Activated naive CD8-positive, alpha-beta T cell treated with anti-CD3 and anti-CD28 coated beads for 36 hours (primary cell): ENCODE measurements around the gene EPAS1. TPM values are rescaled to one million over a fixed set of nuclear protein-coding genes. Genes with fewer than 3 reads are reported as not detected.

Experiments
- DNase-seq: peaks from one replicate; pipeline ENCODE4 v3.0.0; 2021
- H3K27ac Mint-ChIP-seq: one replicate; pipeline ENCODE4 v1.8.0; 2022; ENCODE audit warnings: mild to moderate bottlenecking, moderate library complexity, mixed read lengths
- H3K27me3 Mint-ChIP-seq: one replicate; pipeline ENCODE4 v1.8.0; 2022; ENCODE audit warnings: mild to moderate bottlenecking, mixed read lengths
- H3K36me3 Mint-ChIP-seq: one replicate; pipeline ENCODE4 v1.8.0; 2021; ENCODE audit warnings: mild to moderate bottlenecking, mixed read lengths
- H3K4me1 Mint-ChIP-seq: one replicate; pipeline ENCODE4 v1.8.0; 2021; ENCODE audit warnings: mixed read lengths
- H3K4me3 Mint-ChIP-seq: one replicate; pipeline ENCODE4 v1.8.0; 2022; ENCODE audit warnings: mild to moderate bottlenecking, moderate library complexity, mixed read lengths
- H3K9me3 Mint-ChIP-seq: one replicate; pipeline ENCODE4 v1.8.0; 2022; ENCODE audit warnings: mixed read lengths
- total RNA-seq, 2 experiments: library from RNA; stranded (reverse); gene quantifications; one replicate each; pipeline ENCODE4 v1.2.3, GENCODE V29; 2021

Gene EPAS1
- total RNA-seq, 2 experiments from 2014 or later, result 0.78 to 1.5 TPM

DNA sequence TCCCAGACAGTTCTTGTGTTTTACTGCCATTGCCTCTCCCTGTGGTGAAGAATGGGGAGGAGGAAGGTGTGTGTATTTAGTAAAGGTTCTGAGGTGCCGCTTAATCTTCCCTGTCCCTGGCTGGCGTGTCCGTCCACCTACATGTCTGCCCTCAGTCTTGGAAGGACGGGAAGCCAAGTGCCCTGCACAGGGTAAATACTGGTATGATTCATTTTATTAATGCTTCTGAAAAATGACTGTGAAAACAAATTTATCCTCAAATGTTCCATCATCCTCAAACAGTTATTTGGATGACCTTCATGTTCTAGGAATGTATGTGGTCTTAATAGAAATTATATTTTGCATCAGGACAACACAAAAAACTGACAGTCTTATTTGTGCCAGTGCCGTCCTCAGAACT, 6.6 kb downstream of the EPAS1 start:
- Mint-ChIP-seq H3K4me3 (no peak overlapping the region), H3K27me3 (peaks cover 92% of the 10 kb centered on the region), H3K9me3 (no peaks in the 10 kb centered on the region), H3K4me1 (peaks cover 31% of the 10 kb centered on the region), H3K27ac (no peak overlapping the region), H3K36me3 (no peaks in the 10 kb centered on the region)
- DNase-seq, result no peak

DNA sequence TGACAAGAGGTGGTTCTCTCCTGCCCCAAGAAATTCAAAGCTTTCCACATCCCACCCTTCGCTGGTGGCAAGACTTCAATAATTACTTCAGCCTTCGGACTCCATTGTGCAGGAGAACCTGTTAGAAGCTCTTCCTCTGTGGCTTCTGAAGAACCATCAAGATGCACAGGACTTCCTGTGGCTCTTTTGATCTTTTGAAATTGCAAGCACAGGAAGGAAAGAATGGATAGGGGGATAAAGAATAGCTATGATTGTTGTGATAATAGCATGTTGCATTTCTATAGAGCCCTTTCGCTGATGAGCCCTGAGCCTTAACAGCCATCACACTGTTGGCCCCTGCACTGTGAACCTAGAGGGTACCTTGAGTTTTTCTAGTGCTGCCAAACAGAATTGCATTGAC, 7.4 kb downstream of the EPAS1 start:
- H3K36me3 Mint-ChIP-seq, result no peaks in the 10 kb centered on the region
- peaks cover 90% of the 10 kb centered on the region for H3K27me3 Mint-ChIP-seq
- H3K4me3 Mint-ChIP-seq, result no peak overlapping the region
- DNase-seq, result no peak
- H3K27ac Mint-ChIP-seq, result no peak overlapping the region
- H3K9me3 Mint-ChIP-seq, result no peaks in the 10 kb centered on the region
- H3K4me1 Mint-ChIP-seq, result peaks cover 23% of the 10 kb centered on the region

GRCh38 chr2:46305187-46305586, 8.0 kb downstream of the EPAS1 start:
- peaks cover 86% of the 10 kb centered on the region for H3K27me3 Mint-ChIP-seq
- no peaks in the 10 kb centered on the region for H3K9me3 Mint-ChIP-seq
- DNase-seq, result no peak
- no peaks in the 10 kb centered on the region for H3K36me3 Mint-ChIP-seq
- no peak overlapping the region for H3K4me3 Mint-ChIP-seq
- H3K27ac Mint-ChIP-seq, result no peak overlapping the region
- peaks cover 20% of the 10 kb centered on the region for H3K4me1 Mint-ChIP-seq

DNA sequence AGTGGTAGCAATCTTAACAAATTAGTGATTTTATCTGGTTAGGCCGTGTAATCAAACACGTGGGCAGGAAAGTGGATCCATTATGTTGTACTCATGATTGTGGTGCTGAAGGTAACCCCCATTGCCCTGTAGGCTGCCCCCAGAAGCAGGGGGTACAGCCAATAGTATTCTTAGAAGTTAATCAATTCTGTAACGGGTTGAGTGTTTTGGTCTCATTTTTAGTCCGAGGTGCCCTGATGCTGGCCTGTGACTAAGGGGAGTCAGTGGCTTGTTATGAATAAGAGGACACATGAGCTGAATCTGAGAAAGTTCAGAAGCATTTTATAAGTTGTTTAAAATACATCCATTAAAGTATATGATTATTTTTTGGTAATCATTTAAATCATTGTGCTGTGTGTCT, 8.6 kb downstream of the EPAS1 start:
- DNase-seq, result no peak
- Mint-ChIP-seq H3K4me3 (no peak overlapping the region), H3K9me3 (no peaks in the 10 kb centered on the region), H3K27ac (no peak overlapping the region), H3K27me3 (peaks cover 85% of the 10 kb centered on the region), H3K36me3 (no peaks in the 10 kb centered on the region), H3K4me1 (peaks cover 20% of the 10 kb centered on the region)

- H3K27ac Mint-ChIP-seq, result no peak overlapping the region
- H3K27me3 Mint-ChIP-seq, result peaks cover 83% of the 10 kb centered on the region
- H3K4me3 Mint-ChIP-seq, result no peak overlapping the region
- H3K9me3 Mint-ChIP-seq, result no peaks in the 10 kb centered on the region
- DNase-seq, result no peak
- H3K4me1 Mint-ChIP-seq, result peaks cover 20% of the 10 kb centered on the region
- no peaks in the 10 kb centered on the region for H3K36me3 Mint-ChIP-seq
These were observed 9.1 kb downstream of the EPAS1 start for GRCh38 chr2:46306330-46306751.

GRCh38 chr2:46306988-46307655, 9.9 kb downstream of the EPAS1 start:
- no peaks in the 10 kb centered on the region for H3K36me3 Mint-ChIP-seq
- no peak overlapping the region for H3K27ac Mint-ChIP-seq
- H3K27me3 Mint-ChIP-seq, result peaks cover 79% of the 10 kb centered on the region
- no peak for DNase-seq
- peaks cover 20% of the 10 kb centered on the region for H3K4me1 Mint-ChIP-seq
- H3K9me3 Mint-ChIP-seq, result no peaks in the 10 kb centered on the region
- H3K4me3 Mint-ChIP-seq, result no peak overlapping the region

GRCh38 chr2:46308081-46308480, 10.9 kb downstream of the EPAS1 start:
- Mint-ChIP-seq H3K27ac (no peak overlapping the region), H3K9me3 (no peaks in the 10 kb centered on the region), H3K36me3 (no peaks in the 10 kb centered on the region), H3K4me3 (no peak overlapping the region), H3K27me3 (peaks cover 69% of the 10 kb centered on the region), H3K4me1 (peaks cover 20% of the 10 kb centered on the region)
- no peak for DNase-seq

GRCh38 chr2:46308629-46309028, 11.4 kb downstream of the EPAS1 start:
- H3K4me1 Mint-ChIP-seq, result peaks cover 19% of the 10 kb centered on the region
- H3K27me3 Mint-ChIP-seq, result peaks cover 64% of the 10 kb centered on the region
- no peak overlapping the region for H3K27ac Mint-ChIP-seq
- no peak overlapping the region for H3K4me3 Mint-ChIP-seq
- H3K9me3 Mint-ChIP-seq, result no peaks in the 10 kb centered on the region
- no peak for DNase-seq
- H3K36me3 Mint-ChIP-seq, result no peaks in the 10 kb centered on the region

DNA sequence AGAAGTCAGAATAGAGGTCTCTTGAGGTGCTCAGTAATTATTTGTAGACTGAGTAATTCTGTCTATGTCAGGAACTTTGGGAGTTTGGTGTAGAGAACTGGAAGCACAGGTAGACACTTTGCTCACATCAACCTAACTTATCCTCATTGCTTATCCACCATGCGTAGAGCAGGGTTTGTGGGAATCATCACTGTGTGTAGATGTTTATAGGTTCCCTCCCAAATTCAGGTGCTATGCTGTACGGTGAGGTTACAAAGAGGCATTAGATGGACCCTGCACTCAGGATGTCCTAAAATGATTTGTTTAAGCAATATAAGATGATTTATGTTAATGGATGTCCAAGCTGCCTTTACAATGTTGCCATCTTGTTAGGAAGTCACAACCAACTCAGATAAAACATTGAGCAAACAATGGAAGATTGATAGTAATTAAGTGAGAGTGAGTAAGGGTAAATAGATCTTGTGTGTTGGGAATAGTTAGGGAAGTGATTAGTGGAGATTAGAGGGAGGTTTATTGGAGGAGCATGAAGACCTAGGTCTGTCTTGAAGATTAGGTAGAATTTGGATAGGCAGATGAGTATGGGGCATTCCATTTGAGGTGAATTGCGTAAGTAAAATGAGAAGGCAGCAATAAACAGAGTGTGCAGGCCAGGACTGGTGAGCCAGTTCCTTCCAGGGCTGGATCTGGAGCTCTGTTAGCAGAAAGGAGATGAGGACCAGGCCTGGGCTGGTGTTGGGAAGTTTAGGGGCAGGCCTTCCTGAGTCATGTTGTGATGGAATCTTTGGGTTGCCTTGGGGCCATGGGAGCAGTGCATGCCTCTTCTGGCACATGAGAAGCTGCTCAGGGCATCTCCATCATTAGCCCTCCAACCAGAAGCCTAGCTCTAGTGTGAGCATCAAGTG, 12.1 kb downstream of the EPAS1 start:
- DNase-seq, result no peak
- Mint-ChIP-seq H3K27me3 (peaks cover 64% of the 10 kb centered on the region), H3K9me3 (no peaks in the 10 kb centered on the region), H3K27ac (no peak overlapping the region), H3K36me3 (no peaks in the 10 kb centered on the region), H3K4me3 (no peak overlapping the region), H3K4me1 (peaks cover 13% of the 10 kb centered on the region)

GRCh38 chr2:46310446-46310845, 13.2 kb downstream of the EPAS1 start:
- H3K27ac Mint-ChIP-seq, result no peak overlapping the region
- no peaks in the 10 kb centered on the region for H3K36me3 Mint-ChIP-seq

DNA sequence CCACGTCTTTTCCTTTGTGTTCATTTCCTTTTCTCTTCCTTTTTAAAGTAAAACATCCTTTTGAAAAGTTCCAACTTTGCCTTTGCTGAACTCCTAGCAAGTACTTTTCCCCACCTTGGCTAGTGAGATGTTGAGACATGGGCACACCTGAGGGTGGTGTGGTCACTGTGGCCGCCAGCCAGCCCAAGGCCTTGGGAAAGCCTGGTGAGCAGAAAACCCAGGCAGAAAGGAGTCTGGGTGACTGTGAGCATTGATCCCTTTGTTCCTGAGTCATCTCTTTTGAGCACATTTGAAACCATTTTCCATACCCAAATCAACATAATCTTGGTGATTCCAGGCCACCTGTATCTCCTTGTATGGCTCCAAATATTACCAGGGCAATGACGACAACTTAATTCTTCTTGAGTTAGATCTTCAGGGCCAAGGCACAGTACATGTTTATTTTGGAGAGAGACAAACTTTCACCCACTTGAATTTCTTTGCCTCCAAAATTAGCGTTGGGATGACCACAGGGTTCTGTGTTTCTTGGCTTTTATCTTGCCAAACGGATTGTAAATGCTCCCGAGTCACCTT, 14.5 kb downstream of the EPAS1 start:
- no peak for DNase-seq
- Mint-ChIP-seq H3K27ac (peak overlapping the region; percentile 28), H3K9me3 (no peaks in the 10 kb centered on the region), H3K4me1 (no peaks in the 10 kb centered on the region), H3K27me3 (peaks cover 47% of the 10 kb centered on the region), H3K4me3 (no peak overlapping the region), H3K36me3 (no peaks in the 10 kb centered on the region)

More at GRCh38 chr2:46310446-46310845, 13.2 kb downstream of the EPAS1 start:
- no peak for DNase-seq
- H3K27me3 Mint-ChIP-seq, result peaks cover 57% of the 10 kb centered on the region
- peaks cover 2% of the 10 kb centered on the region for H3K4me1 Mint-ChIP-seq
- H3K9me3 Mint-ChIP-seq, result no peaks in the 10 kb centered on the region
- no peak overlapping the region for H3K4me3 Mint-ChIP-seq

GRCh38 chr2:46313063-46313462, 15.9 kb downstream of the EPAS1 start:
- H3K27me3 Mint-ChIP-seq, result peaks cover 38% of the 10 kb centered on the region
- no peaks in the 10 kb centered on the region for H3K36me3 Mint-ChIP-seq
- H3K27ac Mint-ChIP-seq, result no peak overlapping the region
- no peak overlapping the region for H3K4me3 Mint-ChIP-seq
- no peak for DNase-seq
- H3K9me3 Mint-ChIP-seq, result no peaks in the 10 kb centered on the region
- H3K4me1 Mint-ChIP-seq, result no peaks in the 10 kb centered on the region

DNA sequence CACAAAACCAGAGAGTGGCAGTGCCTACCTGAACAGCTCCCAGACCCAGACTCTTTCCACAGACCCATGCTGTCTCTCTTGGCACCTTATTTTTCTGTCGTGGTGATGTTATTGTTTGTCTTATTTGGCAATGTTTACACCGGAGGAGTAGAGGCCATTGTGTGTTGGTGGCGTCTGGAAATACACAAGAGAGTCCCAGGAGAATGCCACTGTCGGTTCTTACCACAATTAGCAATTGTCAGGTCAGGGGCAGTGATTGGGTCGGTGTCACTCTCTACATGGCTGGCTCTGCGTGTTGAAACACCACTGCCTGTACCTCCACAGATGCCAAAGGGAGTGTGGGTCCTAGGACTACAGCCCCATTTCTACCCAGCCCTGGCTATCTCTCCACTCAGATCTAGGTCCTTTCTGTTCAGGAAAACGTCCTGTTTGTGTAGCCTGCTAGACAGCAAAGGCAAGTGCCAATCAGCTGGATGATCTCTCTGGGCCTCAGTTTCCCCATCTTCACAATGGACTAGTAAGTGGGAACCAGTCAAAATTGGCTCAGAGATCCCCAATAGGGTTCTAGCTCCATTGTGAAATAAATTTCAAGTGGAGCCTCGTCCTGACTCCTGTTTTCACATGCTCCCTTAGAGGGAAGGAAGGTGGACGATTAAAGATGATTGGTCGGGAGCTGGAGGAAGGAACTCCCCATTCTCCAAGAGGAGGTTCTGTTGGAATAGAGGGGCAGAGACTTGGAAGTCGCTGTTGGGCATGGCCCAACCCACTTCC, 17.0 kb downstream of the EPAS1 start:
- H3K9me3 Mint-ChIP-seq, result no peaks in the 10 kb centered on the region
- no peak overlapping the region for H3K4me3 Mint-ChIP-seq
- DNase-seq, result no peak
- H3K36me3 Mint-ChIP-seq, result no peaks in the 10 kb centered on the region
- peaks cover 32% of the 10 kb centered on the region for H3K27me3 Mint-ChIP-seq
- no peak overlapping the region for H3K27ac Mint-ChIP-seq
- no peaks in the 10 kb centered on the region for H3K4me1 Mint-ChIP-seq

DNA sequence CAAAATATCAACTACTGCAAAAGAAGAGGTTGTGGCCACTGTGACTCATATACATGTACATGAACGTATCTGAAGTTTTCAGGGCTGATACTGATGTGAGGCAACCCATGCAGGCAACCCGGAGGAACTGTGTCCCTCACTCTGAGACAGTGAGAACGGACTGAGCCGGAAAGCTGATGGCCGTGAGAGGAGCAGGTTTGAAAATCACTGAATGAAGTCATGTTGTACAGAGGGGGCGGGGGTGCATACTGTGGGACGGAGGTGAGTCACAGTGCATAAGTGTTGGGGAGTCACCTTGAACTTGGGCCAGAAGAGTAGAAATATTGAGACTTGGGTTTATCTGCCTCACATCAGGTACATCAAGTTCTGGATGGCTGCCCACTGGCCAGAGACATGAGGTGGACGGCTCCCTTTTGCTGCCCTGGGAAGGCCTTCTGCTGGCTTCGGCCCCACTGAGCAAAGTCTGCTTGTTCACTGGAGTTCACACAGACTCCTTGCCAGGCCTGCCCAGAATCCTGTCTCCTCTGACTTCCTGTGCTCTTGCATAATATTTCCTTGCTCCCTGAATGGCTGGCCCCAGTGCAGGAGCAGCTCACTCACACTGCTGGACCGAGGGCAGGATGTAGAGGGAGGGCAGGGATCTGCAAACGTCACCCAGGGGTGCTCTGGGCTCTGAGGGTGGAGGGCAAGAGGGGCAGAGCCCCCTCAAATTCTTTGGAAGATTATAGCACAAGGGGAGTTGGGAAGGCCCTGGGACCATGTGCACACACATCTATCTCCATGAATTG, 18.1 kb downstream of the EPAS1 start:
- Mint-ChIP-seq H3K27ac (no peak overlapping the region), H3K27me3 (peaks cover 26% of the 10 kb centered on the region), H3K4me3 (no peak overlapping the region), H3K36me3 (no peaks in the 10 kb centered on the region), H3K9me3 (no peaks in the 10 kb centered on the region), H3K4me1 (no peaks in the 10 kb centered on the region)
- no peak for DNase-seq
